ENCODE measurements around the gene RADIL.

DNA sequence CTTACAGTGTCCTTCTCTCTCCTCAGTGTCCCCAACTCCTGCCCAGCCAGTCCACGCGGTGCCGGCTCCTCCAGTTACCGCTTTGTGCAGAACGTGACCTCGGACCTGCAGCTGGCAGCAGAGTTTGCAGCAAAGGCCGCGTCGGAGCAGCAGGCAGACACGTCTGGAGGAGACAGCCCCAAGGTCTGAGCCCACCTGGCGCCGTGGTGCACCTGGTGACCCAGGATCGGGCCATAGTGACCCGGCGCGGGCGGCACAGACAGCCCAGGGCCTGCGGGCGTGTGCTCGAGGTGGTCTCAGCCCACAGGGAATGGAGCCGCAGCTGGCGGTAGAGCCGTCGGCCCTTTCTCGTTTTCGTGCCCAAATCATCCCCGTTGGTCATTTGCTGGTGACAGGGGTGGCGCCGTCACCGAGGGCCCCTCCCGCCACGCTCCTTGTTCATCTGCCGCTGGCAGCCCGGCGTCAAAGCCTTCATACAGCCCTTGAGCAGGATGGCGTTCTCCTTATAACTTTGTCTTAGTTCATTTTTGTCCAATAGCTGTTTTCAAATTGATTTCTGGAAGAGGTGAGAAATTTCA is 129.0 kb downstream of the RADIL start:
- no peak for TF ChIP-seq POLR2AphosphoS5 (IDR thresholded peaks at IDR 0.05; ENCODE audit: low read depth, low read length)
- TF ChIP-seq SIN3A (IDR thresholded peaks at IDR 0.05; ENCODE audit: borderline replicate concordance, insufficient read depth, low read length): no peak
- TF ChIP-seq, protein P1, sequence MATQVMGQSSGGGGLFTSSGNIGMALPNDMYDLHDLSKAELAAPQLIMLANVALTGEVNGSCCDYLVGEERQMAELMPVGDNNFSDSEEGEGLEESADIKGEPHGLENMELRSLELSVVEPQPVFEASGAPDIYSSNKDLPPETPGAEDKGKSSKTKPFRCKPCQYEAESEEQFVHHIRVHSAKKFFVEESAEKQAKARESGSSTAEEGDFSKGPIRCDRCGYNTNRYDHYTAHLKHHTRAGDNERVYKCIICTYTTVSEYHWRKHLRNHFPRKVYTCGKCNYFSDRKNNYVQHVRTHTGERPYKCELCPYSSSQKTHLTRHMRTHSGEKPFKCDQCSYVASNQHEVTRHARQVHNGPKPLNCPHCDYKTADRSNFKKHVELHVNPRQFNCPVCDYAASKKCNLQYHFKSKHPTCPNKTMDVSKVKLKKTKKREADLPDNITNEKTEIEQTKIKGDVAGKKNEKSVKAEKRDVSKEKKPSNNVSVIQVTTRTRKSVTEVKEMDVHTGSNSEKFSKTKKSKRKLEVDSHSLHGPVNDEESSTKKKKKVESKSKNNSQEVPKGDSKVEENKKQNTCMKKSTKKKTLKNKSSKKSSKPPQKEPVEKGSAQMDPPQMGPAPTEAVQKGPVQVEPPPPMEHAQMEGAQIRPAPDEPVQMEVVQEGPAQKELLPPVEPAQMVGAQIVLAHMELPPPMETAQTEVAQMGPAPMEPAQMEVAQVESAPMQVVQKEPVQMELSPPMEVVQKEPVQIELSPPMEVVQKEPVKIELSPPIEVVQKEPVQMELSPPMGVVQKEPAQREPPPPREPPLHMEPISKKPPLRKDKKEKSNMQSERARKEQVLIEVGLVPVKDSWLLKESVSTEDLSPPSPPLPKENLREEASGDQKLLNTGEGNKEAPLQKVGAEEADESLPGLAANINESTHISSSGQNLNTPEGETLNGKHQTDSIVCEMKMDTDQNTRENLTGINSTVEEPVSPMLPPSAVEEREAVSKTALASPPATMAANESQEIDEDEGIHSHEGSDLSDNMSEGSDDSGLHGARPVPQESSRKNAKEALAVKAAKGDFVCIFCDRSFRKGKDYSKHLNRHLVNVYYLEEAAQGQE (IDR thresholded peaks at IDR 0.05; ENCODE audit: insufficient read depth in 1 of 2, low read depth in 2 of 2, low read length in 2 of 2): no peak
- TF ChIP-seq TAF1 (IDR thresholded peaks at IDR 0.05; ENCODE audit: borderline replicate concordance, insufficient read depth, low read length): no peak
- TF ChIP-seq FOXP2 (optimal IDR thresholded peaks at IDR 0.05; ENCODE audit: borderline replicate concordance, extremely low read depth, extremely low read length, insufficient read depth): no peak
